ENCODE data around the gene OR1A2. TPM values are rescaled to one million over a fixed set of nuclear protein-coding genes. Genes with fewer than 3 reads are reported as not detected.

Gene OR1A2
- not detected in 2 replicates for total RNA-seq

GRCh38 chr17:3197219-3197618, at the start of gene OR1A2:
Gene OR1A2, plus strand, starts transcription at chr17:3197519. Its CDS starts 0 bp downstream, at chr17:3197519.

GRCh38 chr17:3207367-3207766, 10.0 kb downstream of the OR1A2 start, which contains the start of gene OR1A1:
Gene OR1A1, plus strand, starts transcription at chr17:3207667. Its CDS starts 7,954 bp downstream, at chr17:3215621.

Other genes starting within 250 kb of the OR1A2 start
- gene OR1D5, start 133.9 kb upstream of the OR1A2 start, total RNA-seq = not detected in 2 replicates
- gene OR1D2, start 93.1 kb upstream of the OR1A2 start, total RNA-seq = not detected in 2 replicates
- not detected in 2 replicates for gene OR1G1, start 70.0 kb upstream of the OR1A2 start, total RNA-seq
- gene OR1A1, start 10.1 kb downstream of the OR1A2 start, total RNA-seq = under 0.01 TPM in 1 of 2 replicates, not detected in the other
- not detected in 2 replicates for gene OR3A1, start 100.8 kb downstream of the OR1A2 start, total RNA-seq
- gene OR3A2, start 188.8 kb downstream of the OR1A2 start, total RNA-seq = not detected in 2 replicates
- not detected in 2 replicates for gene OR1E1, start 200.9 kb downstream of the OR1A2 start, total RNA-seq
- not detected in 2 replicates for gene OR3A3, start 213.9 kb downstream of the OR1A2 start, total RNA-seq
- not detected in 2 replicates for gene OR1E2, start 236.3 kb downstream of the OR1A2 start, total RNA-seq

All from bladder microvascular endothelial cell (primary cell).